MM.1S (cell line): Measurements from ENCODE around the gene FBP2.

Experiments used
- DNase-seq: peaks from one replicate; pipeline ENCODE4 v3.0.0-alpha.2; 2015
- H2AFZ ChIP-seq: fragments of 300-600 bp; sonication (generic); 2 replicates; pipeline ENCODE4 v1.6.0; 2016; ENCODE audit warnings: antibody characterized with exemption, low read length
- H3F3A ChIP-seq: fragments of 300-600 bp; sonication (generic); 2 replicates; pipeline ENCODE4 v1.6.1; 2016; ENCODE audit warnings: mild to moderate bottlenecking, antibody characterized with exemption, low read length, moderate library complexity, mixed read lengths; ENCODE audit not compliant: insufficient read depth
- H3K27ac ChIP-seq: fragments of 300-600 bp; sonication (generic); 2 replicates; pipeline ENCODE4 v1.5.1; 2016; ENCODE audit warnings: mild to moderate bottlenecking, low read length
- H3K27me3 ChIP-seq: fragments of 300-600 bp; sonication (generic); replicated peaks from 2 replicates; pipeline ENCODE4 v1.6.0; 2016; ENCODE audit warnings: low read length; ENCODE audit not compliant: insufficient read depth
- H3K36me3 ChIP-seq: fragments of 300-600 bp; sonication (generic); replicated peaks from 2 replicates; pipeline ENCODE4 v1.6.1; 2016; ENCODE audit warnings: mild to moderate bottlenecking, low read length, mixed read lengths; ENCODE audit not compliant: insufficient read depth
- H3K4me1 ChIP-seq: fragments of 300-600 bp; sonication (generic); 2 replicates; pipeline ENCODE4 v1.6.1; 2016; ENCODE audit warnings: low read length, mixed read lengths
- H3K4me2 ChIP-seq: fragments of 300-600 bp; sonication (generic); 2 replicates; pipeline ENCODE4 v1.6.0; 2016; ENCODE audit warnings: low read depth, low read length
- H3K4me3 ChIP-seq: fragments of 300-600 bp; sonication (generic); 2 replicates; pipeline ENCODE4 v1.5.1; 2016; ENCODE audit warnings: low read length, mixed read lengths
- H3K79me2 ChIP-seq: fragments of 300-600 bp; sonication (generic); 2 replicates; pipeline ENCODE4 v1.6.1; 2016; ENCODE audit warnings: mixed run types, low read length, mixed read lengths
- H3K9ac ChIP-seq: fragments of 300-600 bp; sonication (generic); 2 replicates; pipeline ENCODE4 v1.6.1; 2016; ENCODE audit warnings: low read length, mixed read lengths
- H3K9me2 ChIP-seq: fragments of 300-600 bp; sonication (generic); replicated peaks from 2 replicates; pipeline ENCODE4 v1.6.1; 2016; ENCODE audit warnings: mild to moderate bottlenecking, low read length, mixed read lengths; ENCODE audit not compliant: insufficient read depth
- H3K9me3 ChIP-seq: fragments of 300-600 bp; sonication (generic); replicated peaks from 2 replicates; pipeline ENCODE4 v1.6.1; 2016; ENCODE audit warnings: mild to moderate bottlenecking, low read length, mixed read lengths; ENCODE audit not compliant: insufficient read depth
- H4K20me1 ChIP-seq: fragments of 300-600 bp; sonication (generic); 2 replicates; pipeline ENCODE4 v1.6.1; 2016; ENCODE audit warnings: mild to moderate bottlenecking, low read length, moderate library complexity, mixed read lengths; ENCODE audit not compliant: insufficient read depth
- EZH2 ChIP-seq: fragments of 300-600 bp; sonication (generic); optimal IDR thresholded peaks from 2 replicates; pipeline ENCODE3; 2017; ENCODE audit warnings: low read depth, mild to moderate bottlenecking, antibody characterized with exemption, low read length, mixed read lengths
- EZH2phosphoT487 ChIP-seq: fragments of 300-600 bp; sonication (generic); IDR thresholded peaks from 2 replicates; pipeline ENCODE4 v1.6.1; 2018; ENCODE audit warnings: antibody characterized with exemption, low read length
- TF ChIP-seq, protein P1 (sequence below): fragments of 300-600 bp; sonication (generic); IDR thresholded peaks from 2 replicates; pipeline ENCODE4 v1.5.1; 2016; ENCODE audit warnings: antibody characterized with exemption, low read length, mixed read lengths

Gene FBP2

GRCh38 chr9:94586316-94586715, 7.3 kb downstream of the FBP2 start:
- Histone ChIP-seq H3K4me3 (peak overlapping the region; percentile 64), H3K4me2 (peak overlapping the region; percentile 80), H3F3A (peaks cover 8% of the 10 kb centered on the region), H3K27me3 (no peaks in the 10 kb centered on the region), H3K27ac (peak overlapping the region; percentile 72; the same call in 1 of the 2 replicates), H3K9me3 (no peaks in the 10 kb centered on the region), H4K20me1 (no peaks in the 10 kb centered on the region), H3K36me3 (no peaks in the 10 kb centered on the region), H3K9me2 (no peaks in the 10 kb centered on the region), H3K9ac (peak overlapping the region; percentile 49; the same call in 1 of the 2 replicates), H3K79me2 (no peaks in the 10 kb centered on the region), H2AFZ (peak overlapping the region; percentile 96), H3K4me1 (0 out of 2 replicates have a peak, but pooled peaks cover 7% of the 10 kb centered on the region)
- TF ChIP-seq, protein P1, sequence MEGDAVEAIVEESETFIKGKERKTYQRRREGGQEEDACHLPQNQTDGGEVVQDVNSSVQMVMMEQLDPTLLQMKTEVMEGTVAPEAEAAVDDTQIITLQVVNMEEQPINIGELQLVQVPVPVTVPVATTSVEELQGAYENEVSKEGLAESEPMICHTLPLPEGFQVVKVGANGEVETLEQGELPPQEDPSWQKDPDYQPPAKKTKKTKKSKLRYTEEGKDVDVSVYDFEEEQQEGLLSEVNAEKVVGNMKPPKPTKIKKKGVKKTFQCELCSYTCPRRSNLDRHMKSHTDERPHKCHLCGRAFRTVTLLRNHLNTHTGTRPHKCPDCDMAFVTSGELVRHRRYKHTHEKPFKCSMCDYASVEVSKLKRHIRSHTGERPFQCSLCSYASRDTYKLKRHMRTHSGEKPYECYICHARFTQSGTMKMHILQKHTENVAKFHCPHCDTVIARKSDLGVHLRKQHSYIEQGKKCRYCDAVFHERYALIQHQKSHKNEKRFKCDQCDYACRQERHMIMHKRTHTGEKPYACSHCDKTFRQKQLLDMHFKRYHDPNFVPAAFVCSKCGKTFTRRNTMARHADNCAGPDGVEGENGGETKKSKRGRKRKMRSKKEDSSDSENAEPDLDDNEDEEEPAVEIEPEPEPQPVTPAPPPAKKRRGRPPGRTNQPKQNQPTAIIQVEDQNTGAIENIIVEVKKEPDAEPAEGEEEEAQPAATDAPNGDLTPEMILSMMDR: no peak
- TF ChIP-seq EZH2: no peak
- TF ChIP-seq EZH2phosphoT487: no peak
- peak; percentile 73 for DNase-seq

GRCh38 chr9:94584555-94584954, 9.1 kb downstream of the FBP2 start:
- H3K79me2 ChIP-seq: no peaks in the 10 kb centered on the region
- no peak overlapping the region for H3K27ac ChIP-seq
- no peak for DNase-seq
- H3K4me1 ChIP-seq: 0 out of 2 replicates have a peak, but pooled peaks cover 7% of the 10 kb centered on the region
- H3K9me2 ChIP-seq: no peaks in the 10 kb centered on the region
- H3F3A ChIP-seq: peaks cover 8% of the 10 kb centered on the region
- no peak overlapping the region for H2AFZ ChIP-seq
- H3K4me2 ChIP-seq: no peak overlapping the region
- no peaks in the 10 kb centered on the region for H4K20me1 ChIP-seq
- TF ChIP-seq, protein P1: no peak
- TF ChIP-seq EZH2phosphoT487 (no peak), EZH2 (no peak)
- no peaks in the 10 kb centered on the region for H3K36me3 ChIP-seq
- no peaks in the 10 kb centered on the region for H3K27me3 ChIP-seq
- no peaks in the 10 kb centered on the region for H3K9me3 ChIP-seq
- H3K9ac ChIP-seq: no peak overlapping the region
- H3K4me3 ChIP-seq: no peak overlapping the region

DNA sequence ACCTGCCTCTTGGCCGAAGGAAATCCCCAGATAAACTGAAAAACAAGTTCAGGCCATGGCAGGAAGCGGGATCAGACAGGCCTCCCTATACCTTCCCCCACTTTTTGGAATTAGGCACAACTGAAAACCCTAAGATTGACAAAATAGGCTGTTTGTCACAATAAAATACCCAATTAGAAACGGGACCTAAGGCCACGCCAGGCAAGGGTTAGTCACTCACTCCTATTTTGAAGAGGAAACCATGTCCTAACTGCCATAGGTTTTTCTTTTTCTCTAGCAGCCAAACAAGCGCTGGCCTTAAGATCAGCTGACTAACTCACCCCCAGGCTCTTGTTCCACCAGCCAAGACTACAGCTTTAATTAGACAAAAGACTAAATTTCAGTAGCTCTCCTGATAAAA, 11.9 kb downstream of the FBP2 start:
- no peak overlapping the region for H3K4me2 ChIP-seq
- no peaks in the 10 kb centered on the region for H3K79me2 ChIP-seq
- no peak overlapping the region for H3K9ac ChIP-seq
- H3K9me3 ChIP-seq: no peaks in the 10 kb centered on the region
- H3K27me3 ChIP-seq: no peaks in the 10 kb centered on the region
- no peak overlapping the region for H2AFZ ChIP-seq
- TF ChIP-seq EZH2phosphoT487: no peak
- no peak for TF ChIP-seq EZH2
- TF ChIP-seq, protein P1: no peak
- no peaks in the 10 kb centered on the region for H4K20me1 ChIP-seq
- H3K27ac ChIP-seq: no peak overlapping the region
- H3K36me3 ChIP-seq: no peaks in the 10 kb centered on the region
- H3K4me3 ChIP-seq: no peak overlapping the region
- DNase-seq: no peak
- peaks cover 3% of the 10 kb centered on the region for H3F3A ChIP-seq
- 0 out of 2 replicates have a peak, but pooled peaks cover 2% of the 10 kb centered on the region for H3K4me1 ChIP-seq
- no peaks in the 10 kb centered on the region for H3K9me2 ChIP-seq
